Posterior vena cava (tissue), 2 donors: ENCODE data around the gene NFIA. TPM values are rescaled to one million over a fixed set of nuclear protein-coding genes. Genes with fewer than 3 reads are reported as not detected.

ENCODE experiments used
- DNase-seq: peaks from one replicate; pipeline ENCODE4 v3.0.0-alpha.2; 2020; ENCODE audit warnings: low spot score
- intact Hi-C, 2 donors: fragments of 100-400 bp; cut with DNase I; formaldehyde crosslinking; loops; one replicate each; pipeline versions ENCODE4 v1.14.1 to v1.14.2; 2022 to 2023
- total RNA-seq, 2 donors: library from RNA; stranded (reverse); fragmentation: NEBNext Ultra II Directional; extraction: Animal tissue kit (Norgen Biotek cat#: 25700); gene quantifications; one replicate each; pipeline ENCODE4 v1.2.1, GENCODE V29; 2021
- donor health status: DM: yes; HTN: yes; CAD: no.
- donor health status: DM: yes; HTN: yes; CAD: no.

The NFIA gene
- total RNA-seq, 2 donors from 2014 or later = 117 to 183 TPM

DNA sequence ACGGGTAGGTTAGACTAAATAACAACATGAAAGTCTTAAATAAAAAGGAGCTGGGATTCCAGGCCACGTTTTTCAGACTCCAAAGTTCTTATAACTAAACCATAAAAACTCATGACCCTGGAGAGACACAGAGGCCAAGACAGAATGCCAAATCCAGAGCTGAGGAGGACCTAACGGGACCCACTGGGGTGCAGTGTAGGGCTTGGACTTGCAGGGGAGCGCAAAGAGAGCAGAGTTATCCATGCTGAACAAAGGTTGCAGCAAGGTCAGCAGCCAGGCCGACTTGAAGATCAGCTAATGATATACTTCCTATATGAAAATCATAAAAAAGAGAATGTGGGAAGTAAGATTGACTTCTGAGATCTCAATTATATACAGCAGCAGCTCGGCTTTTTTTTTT is 405.4 kb downstream of the NFIA start:
- intact Hi-C loops = no loop called here
- no peak for DNase-seq

DNA sequence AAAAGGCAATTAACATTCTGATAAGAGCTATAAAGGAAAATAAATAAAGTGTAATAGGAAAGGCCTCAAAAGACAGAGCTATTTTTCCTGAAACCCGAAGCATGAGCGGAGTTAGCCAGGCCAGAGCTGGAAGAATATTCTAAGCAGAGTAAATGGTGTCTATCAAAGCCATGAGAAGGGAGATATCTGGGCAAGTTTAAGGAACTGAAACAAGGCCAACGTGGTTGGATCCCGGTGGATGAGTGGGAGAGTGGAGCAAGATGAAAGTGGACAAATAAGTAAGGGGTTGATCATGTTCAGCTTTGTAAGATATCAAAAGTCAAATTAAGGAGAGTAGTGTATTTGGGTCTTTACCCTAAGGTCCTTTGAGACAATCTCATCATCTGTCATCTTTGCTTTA is 408.6 kb downstream of the NFIA start:
- no peak for DNase-seq
- intact Hi-C loops = no loop called here

DNA sequence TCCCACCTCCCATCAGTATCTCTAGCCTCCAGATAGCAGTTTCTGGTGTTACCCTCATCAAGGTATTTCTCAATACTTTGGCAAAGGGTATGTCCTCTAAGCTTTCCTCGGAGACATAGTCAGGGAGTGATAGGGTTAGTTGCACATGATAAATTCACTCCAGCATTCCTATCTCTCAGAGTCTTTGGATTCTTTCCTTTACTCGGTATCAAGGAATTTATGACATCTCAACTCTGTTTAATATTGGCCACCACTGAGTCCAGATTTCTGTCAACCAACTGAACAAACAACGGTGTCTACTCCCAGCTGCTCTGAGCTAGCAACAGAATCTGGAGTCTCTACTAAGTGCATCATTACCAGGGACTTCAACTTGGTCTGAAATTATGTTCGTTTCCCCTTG is 409.1 kb downstream of the NFIA start:
- intact Hi-C loops = no loop called here
- no peak for DNase-seq

DNA sequence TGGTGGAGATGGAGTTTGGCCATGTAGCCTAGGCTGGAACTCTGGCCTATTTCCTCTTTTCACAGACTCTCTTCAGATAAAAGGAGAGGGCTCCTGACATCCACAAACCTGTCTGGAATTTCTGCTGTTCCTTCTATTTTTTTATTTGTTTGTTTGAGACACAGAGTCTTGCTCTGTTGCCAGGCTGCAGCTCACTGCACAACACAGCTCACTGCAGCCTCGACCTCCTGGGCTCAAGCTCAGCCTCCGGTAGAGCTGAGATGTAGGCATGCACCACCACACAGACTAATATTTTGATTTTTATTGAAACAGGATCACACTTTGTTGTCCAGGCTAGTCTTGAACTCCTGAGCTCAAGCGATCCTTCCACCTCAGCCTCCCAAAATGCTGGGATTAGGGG is 411.6 kb downstream of the NFIA start:
- intact Hi-C loops = no loop called here
- DNase-seq = no peak

DNA sequence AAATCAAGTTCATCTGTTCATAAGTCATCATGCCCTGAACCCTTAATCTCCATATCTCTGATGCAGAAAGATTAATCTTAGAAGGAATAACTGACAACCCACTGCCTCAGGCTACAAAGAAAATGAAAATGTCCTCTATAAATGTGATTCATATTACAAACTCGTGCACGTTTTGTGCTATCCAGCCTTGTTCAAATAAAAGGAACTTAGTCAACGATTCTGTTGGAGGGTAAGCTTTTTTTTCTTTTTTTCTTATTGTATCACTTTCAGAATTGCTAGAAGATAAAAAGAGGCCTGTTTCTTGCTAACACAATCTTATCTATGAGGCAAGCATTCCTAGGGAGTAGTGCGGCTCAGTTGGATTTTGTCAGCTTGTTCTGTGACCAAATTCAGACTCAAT is 414.1 kb downstream of the NFIA start:
- no peak for DNase-seq
- intact Hi-C loops = no loop called here

DNA sequence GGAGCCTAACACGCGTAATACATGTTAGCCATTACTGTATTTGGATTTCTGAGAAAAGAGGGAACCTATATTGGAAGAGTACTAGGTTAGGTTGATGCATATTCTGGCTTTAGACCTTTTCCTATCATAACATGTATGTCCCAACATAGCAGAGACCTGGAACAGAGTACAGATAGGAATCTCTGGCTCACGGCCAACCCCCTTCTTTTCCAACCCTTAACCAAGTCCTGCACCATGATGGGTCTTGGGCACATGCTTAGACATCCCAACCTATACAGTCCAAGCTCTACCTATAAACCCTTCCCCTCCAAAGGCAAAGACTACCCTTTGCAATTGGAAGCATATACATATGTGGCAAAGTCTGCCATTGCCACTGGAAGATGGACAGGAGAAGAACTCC is 414.7 kb downstream of the NFIA start:
- no peak for DNase-seq
- intact Hi-C loops = no loop called here

DNA sequence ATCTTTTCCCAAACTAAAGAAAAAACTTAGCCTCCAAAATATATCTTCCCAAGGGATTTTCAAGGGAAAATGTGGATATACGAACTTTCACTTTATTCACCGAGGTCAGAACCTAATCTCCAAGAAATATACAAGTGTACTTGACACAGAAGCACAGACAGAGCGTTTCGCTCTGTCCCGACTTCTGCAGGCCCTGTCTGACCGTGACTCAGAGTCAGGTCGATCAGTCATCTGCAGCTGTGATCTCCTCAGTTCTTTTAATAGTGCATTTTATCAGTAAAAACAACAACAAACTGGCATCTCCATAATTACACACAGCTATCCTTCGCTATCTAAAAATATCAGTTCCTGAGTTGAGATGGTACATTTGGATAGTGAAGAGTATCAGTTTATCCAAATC is 416.0 kb downstream of the NFIA start:
- intact Hi-C loops = no loop called here
- no peak for DNase-seq

DNA sequence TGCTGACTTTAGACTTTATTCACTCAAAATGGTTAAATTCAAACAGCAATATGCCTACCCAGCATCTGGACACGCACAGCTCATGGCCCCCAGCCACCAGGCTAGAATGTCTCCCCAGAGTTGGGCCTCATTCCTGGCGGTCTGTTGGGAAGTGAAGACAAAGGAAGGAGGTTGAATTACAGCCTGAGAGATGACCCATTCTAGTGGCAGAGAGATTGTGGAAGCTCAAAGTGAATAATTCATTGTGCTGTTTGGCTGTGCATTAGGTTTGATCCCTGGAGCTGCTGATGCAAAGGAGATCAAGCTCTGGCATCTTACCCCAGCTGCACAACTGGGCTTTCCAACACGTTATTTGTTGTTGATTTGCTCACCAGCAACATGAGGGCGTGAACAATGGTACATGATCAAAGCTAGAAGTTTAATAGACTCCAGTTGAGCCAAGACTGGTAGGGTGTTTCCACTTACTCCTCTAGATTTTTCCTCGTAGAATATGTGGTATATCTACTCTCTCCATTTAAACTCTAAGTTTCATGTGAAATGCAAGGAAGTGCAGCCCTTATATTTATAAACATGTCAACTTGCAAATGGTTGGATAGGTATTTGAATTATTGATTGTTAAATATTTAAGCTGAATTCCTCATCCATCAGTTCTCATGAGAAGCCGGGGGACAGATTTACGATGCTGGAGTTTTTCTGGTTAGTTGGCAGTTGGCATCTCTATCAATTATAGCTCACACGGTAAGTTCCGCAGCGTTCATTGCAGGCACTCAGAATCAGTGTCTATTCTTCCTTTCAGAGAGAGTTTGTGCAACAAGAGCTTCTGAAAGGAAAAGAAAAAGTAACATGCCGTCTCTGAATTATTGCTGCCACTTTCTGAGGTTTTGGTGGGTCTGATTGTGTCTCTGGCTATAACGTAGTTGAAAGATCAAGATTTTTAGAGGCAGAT is 419.9 kb downstream of the NFIA start:
- DNase-seq = no peak

DNA sequence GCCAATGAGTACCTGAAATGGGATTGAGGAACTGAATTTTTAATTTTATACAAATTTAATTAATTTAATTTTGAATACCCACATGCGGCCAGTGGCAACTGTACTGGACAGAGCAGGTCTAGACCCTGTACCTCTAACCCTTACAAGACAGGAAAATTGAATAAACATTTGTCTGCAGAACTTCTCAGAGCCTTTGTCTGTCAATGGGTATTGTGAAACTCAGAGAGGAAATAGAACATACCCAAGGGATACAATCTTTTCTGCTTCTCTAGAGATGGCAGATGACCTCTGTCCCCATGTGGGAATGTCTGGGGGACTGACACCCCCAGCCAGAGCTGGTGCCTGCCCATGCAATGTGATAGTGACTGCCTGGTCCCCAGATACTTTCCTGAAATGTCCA is 421.9 kb downstream of the NFIA start:
- DNase-seq = no peak
- intact Hi-C loops = no loop called here

More for the DNA sequence above, 419.9 kb downstream of the NFIA start:
- intact Hi-C loops = no loop called here

DNA sequence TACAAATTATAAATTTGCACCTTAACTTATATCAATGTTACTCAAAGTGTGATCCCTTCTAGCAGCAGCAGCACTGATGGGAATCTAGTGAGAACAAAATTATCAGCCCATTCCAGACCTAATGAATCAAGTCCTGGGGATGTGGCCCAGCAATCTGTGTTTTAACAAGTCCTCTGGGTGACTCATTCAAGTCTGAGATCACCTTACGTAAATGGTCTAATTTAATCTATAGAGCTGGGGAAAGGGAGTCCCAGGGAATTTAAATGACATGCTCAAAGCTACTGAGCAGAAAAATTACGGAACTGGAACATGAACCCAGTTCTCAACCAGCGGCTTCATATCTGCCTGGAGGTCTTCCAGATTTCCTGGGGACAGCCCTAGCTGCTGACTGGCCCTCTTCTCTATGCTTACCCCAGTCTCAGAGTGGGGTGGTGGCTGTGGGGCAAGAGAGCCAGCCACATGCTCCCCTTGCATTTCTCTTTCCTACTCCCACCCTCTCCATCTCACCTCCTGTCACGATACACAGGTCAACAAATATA is 422.6 kb downstream of the NFIA start:
- no peak for DNase-seq
- intact Hi-C loops = no loop called here

DNA sequence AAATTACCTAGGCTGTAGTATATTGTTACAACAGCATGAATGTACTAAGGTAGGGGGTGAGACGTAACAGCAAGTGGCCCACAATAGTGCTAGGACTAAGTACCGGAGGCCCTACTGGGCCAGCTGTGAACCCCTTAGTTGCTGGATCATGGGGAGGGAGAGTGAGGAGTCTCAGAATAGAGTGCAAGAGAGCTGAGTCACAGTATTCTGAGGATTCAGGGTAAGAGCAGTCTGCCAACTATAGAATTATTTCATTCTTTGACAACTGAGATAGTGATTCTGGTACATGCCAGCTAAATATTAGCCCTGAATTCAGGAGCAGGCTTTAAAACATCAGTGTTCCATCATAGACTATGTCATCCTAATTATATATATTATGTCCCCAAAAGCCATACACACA is 423.9 kb downstream of the NFIA start:
- DNase-seq = no peak
- intact Hi-C loops = no loop called here

DNA sequence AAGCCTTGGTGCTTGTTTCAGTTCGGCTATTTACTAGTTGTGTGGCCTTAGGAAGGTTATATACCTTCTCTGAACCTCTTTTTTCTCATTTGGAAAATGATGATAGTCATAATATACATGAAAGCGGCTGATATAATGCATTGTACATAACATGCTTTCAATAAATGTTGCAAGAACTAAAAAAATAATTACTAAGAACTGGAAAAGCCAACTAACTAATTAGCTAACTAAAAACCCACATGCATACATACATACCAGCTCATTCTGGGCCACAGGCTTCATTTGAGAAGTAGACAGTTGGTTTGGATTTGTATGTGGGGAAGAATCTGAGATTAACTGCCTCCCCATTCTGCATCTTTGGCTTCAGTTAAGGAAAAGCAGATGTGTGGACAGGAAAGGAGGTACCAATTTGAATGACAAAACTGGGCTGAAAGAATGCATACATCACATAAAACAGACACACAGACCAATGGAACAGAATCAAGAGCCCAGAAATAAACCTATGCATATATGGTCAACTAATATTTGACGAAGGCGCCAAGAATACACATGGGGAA is 424.7 kb downstream of the NFIA start:
- intact Hi-C loops = no loop called here
- no peak for DNase-seq
